Testis (tissue), 2 donors: ENCODE results near the gene TNFRSF21.

Source experiments
- CTCF ChIP-seq, 3 experiments: fragments of 450-650 bp in 2 of 3; fragments of 200-600 bp in 1 of 3; sonication (generic) in 1 of 3; IDR thresholded peaks; one replicate each; pipeline ENCODE4 v1.5.1; 2016 to 2019; ENCODE audit warnings: antibody characterized with exemption in 3 of 3, mild to moderate bottlenecking in 2 of 3, moderate library complexity in 1 of 3
- POLR2A ChIP-seq: fragments of 450-650 bp; IDR thresholded peaks from one replicate; pipeline ENCODE4 v1.6.1; 2017; ENCODE audit warnings: antibody characterized with exemption, mild to moderate bottlenecking, moderate library complexity

- no peak for TF ChIP-seq POLR2A
- TF ChIP-seq CTCF (IDR thresholded peaks at IDR 0.05): no peak
These were observed 11.9 kb upstream of the TNFRSF21 start for GRCh38 chr6:47321577-47321976.
